ENCODE results near the gene SLC22A7.

The SLC22A7 gene

GRCh38 chr6:43264599-43265145 is 33.4 kb upstream of the SLC22A7 start:
- DNase-seq (ENCODE audit: low spot score), result no peak

GRCh38 chr6:43265564-43265963 is 32.5 kb upstream of the SLC22A7 start:
- DNase-seq (ENCODE audit: low spot score), result no peak

- DNase-seq (ENCODE audit: low spot score), result no peak
These were observed 30.3 kb upstream of the SLC22A7 start for GRCh38 chr6:43267619-43268354.

GRCh38 chr6:43268355-43268700 is 29.7 kb upstream of the SLC22A7 start:
- no peak for DNase-seq (ENCODE audit: low spot score)

GRCh38 chr6:43268782-43269272 is 29.2 kb upstream of the SLC22A7 start:
- no peak for DNase-seq (ENCODE audit: low spot score)

- no peak for DNase-seq (ENCODE audit: low spot score)
These were observed 28.6 kb upstream of the SLC22A7 start for GRCh38 chr6:43269273-43270007.

- DNase-seq (ENCODE audit: low spot score), result no peak
These were observed 26.8 kb upstream of the SLC22A7 start for GRCh38 chr6:43271103-43271815.

GRCh38 chr6:43271944-43272343 is 26.1 kb upstream of the SLC22A7 start:
- no peak for DNase-seq (ENCODE audit: low spot score)

GRCh38 chr6:43273707-43274106 is 24.4 kb upstream of the SLC22A7 start:
- no peak for DNase-seq (ENCODE audit: low spot score)

GRCh38 chr6:43274127-43274915 is 23.7 kb upstream of the SLC22A7 start:
- no peak for DNase-seq (ENCODE audit: low spot score)

- no peak for DNase-seq (ENCODE audit: low spot score)
These were observed 23.0 kb upstream of the SLC22A7 start for GRCh38 chr6:43274916-43275597.

GRCh38 chr6:43275801-43276576 is 22.1 kb upstream of the SLC22A7 start:
- no peak for DNase-seq (ENCODE audit: low spot score)

GRCh38 chr6:43276577-43277305 is 21.3 kb upstream of the SLC22A7 start:
- DNase-seq (ENCODE audit: low spot score), result no peak

GRCh38 chr6:43277306-43277642 is 20.8 kb upstream of the SLC22A7 start:
- DNase-seq (ENCODE audit: low spot score), result no peak

- DNase-seq (ENCODE audit: low spot score), result no peak
These were observed 20.2 kb upstream of the SLC22A7 start for GRCh38 chr6:43277643-43278523.

- no peak for DNase-seq (ENCODE audit: low spot score)
These were observed 19.5 kb upstream of the SLC22A7 start for GRCh38 chr6:43278524-43279078.

GRCh38 chr6:43280234-43280633 is 17.8 kb upstream of the SLC22A7 start:
- no peak for DNase-seq (ENCODE audit: low spot score)

GRCh38 chr6:43282060-43282459 is 16.0 kb upstream of the SLC22A7 start:
- DNase-seq (ENCODE audit: low spot score), result no peak
